HG03442 (cell line): ENCODE measurements around the gene ODR4.
"Not testable (repeated sequence)": the region's sequence is repeated elsewhere in the genome, so short reads cannot be mapped to it uniquely, and the experiment has no call there.

Source experiments
- ATAC-seq: cut with Tn5 transposase; IDR thresholded peaks from one replicate; pipeline ENCODE4 v1.9.1; 2021; ENCODE audit warnings: mild to moderate bottlenecking, moderate library complexity; ENCODE audit not compliant: unreplicated experiment

The ODR4 gene

GRCh38 chr1:186420923-186421322 lies 45.3 kb downstream of the ODR4 start:
- peak; percentile 77 for ATAC-seq

GRCh38 chr1:186421446-186421845 lies 45.8 kb downstream of the ODR4 start:
- ATAC-seq, result no peak

GRCh38 chr1:186424539-186424938 lies 48.9 kb downstream of the ODR4 start:
- ATAC-seq, result no peak

DNA sequence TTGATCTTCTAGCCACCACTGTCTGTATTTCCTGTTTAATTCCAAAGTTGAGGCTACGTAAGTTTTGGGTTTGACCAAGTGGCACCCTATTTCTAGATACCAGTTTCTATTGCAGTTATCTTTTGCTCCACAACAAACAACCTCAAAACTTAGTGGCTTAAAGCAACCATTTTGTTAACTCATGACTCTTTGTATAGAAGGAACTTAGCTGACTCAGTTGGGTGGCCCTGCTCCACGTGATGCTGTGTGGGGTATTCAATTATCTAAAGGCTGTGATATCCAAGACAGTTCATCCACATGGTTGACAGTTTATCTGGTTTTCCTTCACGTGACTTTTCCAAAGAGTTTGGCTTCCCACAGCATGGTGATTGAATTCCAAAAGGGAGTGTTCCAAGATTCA lies 50.5 kb downstream of the ODR4 start:
- ATAC-seq, result no peak

- ATAC-seq, result no peak
Measured at GRCh38 chr1:186429017-186429416, 53.4 kb downstream of the ODR4 start.

- no peak for ATAC-seq
Measured at GRCh38 chr1:186435336-186435735, 59.7 kb downstream of the ODR4 start.

DNA sequence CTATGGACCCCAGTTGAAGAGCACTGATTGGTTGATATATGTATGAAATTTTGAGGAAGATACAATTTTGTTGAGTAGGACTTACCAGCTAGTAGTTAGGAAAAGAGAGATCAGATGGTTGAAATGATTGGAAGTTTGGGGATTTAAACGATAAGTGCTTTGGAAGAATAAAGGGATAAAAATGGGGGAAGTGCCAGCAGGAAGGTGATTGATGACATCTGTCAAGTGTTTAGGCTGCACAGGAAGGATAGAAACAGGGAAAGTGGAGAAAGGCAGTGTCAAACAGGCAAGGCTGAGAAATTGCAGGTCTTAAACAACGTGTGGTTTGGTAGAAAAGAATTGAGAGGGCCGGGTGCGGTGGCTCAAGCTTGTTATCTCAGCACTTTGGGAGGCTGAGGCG lies 62.9 kb downstream of the ODR4 start:
- ATAC-seq, result no peak

DNA sequence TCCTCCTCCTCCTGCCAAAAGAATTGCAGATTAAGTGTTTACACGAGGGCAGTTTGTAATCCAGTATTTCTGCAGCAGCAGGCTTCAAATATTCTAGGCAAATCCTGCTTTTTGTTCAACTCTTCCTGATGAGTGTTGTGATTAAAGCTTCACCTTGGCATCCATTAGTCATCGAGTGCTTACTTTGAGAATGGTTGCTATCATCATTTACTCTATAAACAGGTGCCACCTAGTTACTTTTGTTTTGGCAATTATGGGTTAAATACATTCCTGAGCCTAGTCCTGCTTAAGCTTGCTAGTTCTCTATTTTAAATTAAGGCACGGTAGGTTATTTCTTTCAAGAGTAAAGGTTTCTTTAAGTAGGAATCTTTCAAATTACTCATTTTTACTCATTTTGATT lies 64.9 kb downstream of the ODR4 start:
- no peak for ATAC-seq

DNA sequence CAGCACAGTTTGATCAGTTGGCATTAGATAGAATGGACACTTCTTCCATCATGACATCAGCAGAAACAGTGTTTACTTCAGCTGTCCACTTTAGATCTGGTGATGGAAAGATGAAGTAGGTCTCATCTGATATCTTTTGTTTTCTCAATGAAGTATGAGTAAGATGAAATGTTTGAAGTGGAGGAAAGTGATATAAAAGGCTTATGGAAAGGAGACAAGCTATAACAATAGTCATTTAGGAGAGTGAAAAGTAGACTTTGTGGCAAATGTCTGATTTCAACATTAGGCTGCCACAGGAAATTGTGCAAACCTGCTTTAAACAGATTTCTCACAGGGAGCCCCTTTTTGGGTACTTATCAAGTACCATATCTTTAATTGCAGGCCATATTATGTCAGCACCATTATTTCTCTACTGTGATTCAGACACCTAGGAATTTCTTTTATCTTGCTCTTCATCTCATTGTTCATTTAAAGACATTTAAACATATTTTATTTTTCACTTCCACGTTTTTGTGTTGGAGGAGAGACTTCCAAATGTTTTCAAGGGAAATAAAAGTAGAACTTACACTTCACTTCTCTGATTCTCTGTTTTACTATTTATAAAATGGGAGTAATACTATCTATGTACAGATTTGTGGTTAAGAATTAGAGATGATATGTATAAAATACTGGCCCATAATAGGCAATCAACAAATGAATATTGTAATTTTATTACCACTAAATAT lies 67.2 kb downstream of the ODR4 start:
- ATAC-seq, result no peak

- ATAC-seq, result no peak
Measured at GRCh38 chr1:186443638-186444037, 68.0 kb downstream of the ODR4 start.

GRCh38 chr1:186446152-186446551 lies 70.5 kb downstream of the ODR4 start:
- ATAC-seq, result no peak

- no peak for ATAC-seq
Measured at GRCh38 chr1:186454981-186455380, 79.3 kb downstream of the ODR4 start.

- peak; percentile 51 for ATAC-seq
Measured at GRCh38 chr1:186456729-186457255, 81.2 kb downstream of the ODR4 start.

DNA sequence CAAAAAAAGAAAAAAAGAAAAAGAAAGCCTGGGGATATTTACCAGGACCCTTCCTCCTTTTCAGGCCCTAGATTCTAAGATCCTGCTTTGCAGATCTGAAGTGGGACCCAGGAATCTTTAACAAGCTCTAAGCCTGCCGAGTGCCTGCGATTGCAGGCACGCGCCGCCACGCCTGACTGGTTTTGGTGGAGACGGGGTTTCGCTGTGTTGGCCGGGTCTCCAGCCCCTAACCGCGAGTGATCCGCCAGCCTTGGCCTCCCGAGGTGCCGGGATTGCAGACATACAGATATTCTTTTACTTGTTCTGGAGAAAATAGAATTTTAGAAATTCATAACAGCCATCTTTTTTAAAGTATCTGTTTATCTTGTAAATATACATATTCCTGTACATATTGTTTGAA lies 83.5 kb downstream of the ODR4 start:
- not testable (repeated sequence) for ATAC-seq

DNA sequence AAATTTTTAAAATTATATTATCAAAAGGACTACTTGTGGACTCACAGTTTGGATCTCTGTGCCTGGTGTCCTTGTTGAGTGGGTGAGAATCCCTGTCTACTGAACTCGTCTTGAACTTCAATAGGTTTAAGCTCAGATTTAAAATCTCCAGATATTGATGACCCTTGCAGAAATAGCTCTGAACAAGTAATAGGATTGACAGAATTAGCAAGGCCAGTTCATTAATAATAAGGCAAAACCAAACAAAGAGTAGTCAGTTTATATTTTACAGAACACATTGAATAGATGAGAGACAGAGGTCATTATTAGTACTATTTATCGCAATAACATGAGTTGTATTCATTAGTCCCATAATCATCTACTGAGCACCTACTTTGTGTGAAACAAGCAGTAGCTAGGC lies 85.4 kb downstream of the ODR4 start, which contains the start of gene PDC:
Gene PDC (minus strand): TSS at position 101 of the 400 bp plus-strand sequence. CDS start 11,655 bp downstream, outside the sequence.
- ATAC-seq, result no peak

DNA sequence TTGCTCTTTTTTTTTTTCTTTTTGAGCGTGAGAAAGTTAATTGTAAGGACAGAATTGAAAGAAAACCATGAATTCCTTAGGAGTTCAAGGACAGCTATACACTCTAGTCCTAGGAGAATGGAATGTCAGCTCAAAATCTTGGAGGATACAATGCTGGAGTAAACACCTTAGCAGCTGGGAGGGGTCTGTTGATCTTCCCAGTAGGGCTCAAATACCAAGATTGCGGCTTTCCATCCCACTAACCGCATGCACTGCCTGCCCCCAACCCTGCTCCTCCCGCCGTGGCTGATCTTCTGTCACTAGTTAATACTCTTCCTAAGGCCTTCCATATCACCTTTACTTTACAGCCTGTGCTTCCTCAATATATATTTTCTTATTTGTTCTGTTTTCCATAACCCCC lies 87.9 kb downstream of the ODR4 start:
- no peak for ATAC-seq

- no peak for ATAC-seq
Measured at GRCh38 chr1:186463926-186464325, 88.3 kb downstream of the ODR4 start.

- ATAC-seq, result not testable (repeated sequence)
Measured at GRCh38 chr1:186465491-186465890, 89.9 kb downstream of the ODR4 start.

DNA sequence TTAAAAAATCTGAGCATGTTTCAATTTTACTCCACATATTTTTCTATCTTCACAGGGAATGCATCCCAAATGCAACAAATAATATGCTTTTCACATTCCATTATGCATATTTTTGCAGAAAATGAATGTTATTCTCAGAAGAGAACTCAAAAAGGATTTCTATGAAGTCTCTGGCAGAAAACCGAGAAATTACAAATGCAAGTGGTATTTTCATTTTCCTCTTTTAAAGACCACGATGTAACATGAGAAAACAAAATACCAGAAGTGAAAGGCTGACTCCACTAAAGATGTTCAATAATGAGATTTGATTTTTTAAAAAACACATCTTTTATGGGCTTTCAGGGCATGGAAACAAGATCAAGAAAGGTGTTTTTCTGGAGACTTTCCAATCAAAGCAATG lies 90.3 kb downstream of the ODR4 start:
- ATAC-seq, result no peak
